ENCODE results near the gene MYT1.

DNA sequence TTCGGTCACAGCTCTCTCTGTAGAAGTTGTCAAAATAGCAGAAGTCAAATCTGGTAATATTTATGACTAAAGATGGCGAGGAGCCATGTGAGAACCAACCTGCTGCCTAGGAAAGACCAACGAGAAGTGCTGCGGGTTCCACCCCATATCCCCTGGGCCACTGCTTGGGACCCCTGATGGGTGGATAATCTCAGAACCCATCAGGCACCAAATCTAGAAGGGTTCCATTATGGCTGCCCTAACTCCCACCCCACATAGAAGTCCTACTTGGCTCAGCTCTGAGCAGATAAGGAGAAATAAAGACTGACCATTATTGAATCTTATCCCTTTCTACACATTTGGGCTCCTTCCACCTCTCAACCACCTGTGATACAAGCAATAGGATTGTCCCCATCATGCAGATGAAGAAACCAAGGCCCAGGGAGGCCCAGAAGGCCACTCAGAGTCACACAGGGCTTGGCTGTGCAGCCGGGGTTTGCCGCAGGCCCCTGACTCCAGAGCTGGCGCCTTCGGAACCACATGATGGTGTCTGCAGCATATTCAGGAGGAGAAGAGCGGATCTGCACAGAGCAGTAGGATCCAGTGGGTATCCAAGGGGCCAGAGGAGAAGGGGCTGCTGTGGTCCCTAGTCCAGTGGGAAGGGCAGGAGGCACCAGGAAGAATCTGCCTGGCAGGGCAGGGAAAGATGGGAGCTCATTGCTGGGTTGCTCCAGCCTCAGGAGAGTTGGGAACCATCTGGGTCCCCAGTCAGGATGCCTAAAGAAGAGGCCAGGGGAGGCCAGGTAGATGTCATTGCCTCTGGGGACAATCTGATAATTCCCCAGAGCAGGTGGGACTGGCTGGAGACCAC lies 81.7 kb downstream of the MYT1 start:
- TF ChIP-seq ZNF274 (IDR thresholded peaks at IDR 0.05; ENCODE audit: low read depth, low read length) (no peak), YY1 (IDR thresholded peaks at IDR 0.05; ENCODE audit: insufficient read depth, insufficient read length) (no peak), SUZ12 (IDR thresholded peaks at IDR 0.05; ENCODE audit: extremely low read depth, insufficient read depth, insufficient read length) (no peak)
